Subcutaneous abdominal adipose tissue (tissue), 5 donors: ENCODE measurements around the gene PPM1G.
A peak's percentile ranks its signal among the peaks of the same experiment; 100 is the strongest.

Source experiments
- H3K27ac ChIP-seq: one replicate; pipeline ENCODE4 v1.7.0; 2013; ENCODE audit warnings: low read depth, mild to moderate bottlenecking, inconsistent platforms, low read length, moderate library complexity
- H3K27me3 ChIP-seq, 5 donors: one replicate each; pipeline ENCODE4 v1.7.0; 2013; ENCODE audit warnings: low read length in 5 of 5, inconsistent platforms in 1 of 5; ENCODE audit not compliant: control insufficient read depth in 5 of 5, insufficient read depth in 4 of 5
- H3K36me3 ChIP-seq, 5 donors: one replicate each; pipeline ENCODE4 v1.7.0; 2013; ENCODE audit warnings: low read length in 5 of 5; ENCODE audit not compliant: control insufficient read depth in 5 of 5, insufficient read depth in 5 of 5
- H3K4me1 ChIP-seq, 5 donors: one replicate each; pipeline ENCODE4 v1.7.0; 2013; ENCODE audit warnings: low read length in 5 of 5, mild to moderate bottlenecking in 3 of 5, moderate library complexity in 1 of 5; ENCODE audit not compliant: control insufficient read depth in 5 of 5, insufficient read depth in 5 of 5
- H3K4me3 ChIP-seq, 5 donors: one replicate each; pipeline ENCODE4 v1.7.0; 2013; ENCODE audit warnings: low read length in 5 of 5, low read depth in 1 of 5
- H3K9ac ChIP-seq, 5 donors: one replicate each; pipeline ENCODE4 v1.7.0; 2013; ENCODE audit warnings: low read length in 5 of 5, mild to moderate bottlenecking in 4 of 5, moderate library complexity in 3 of 5
- H3K9me3 ChIP-seq, 5 donors: one replicate each; pipeline ENCODE4 v1.7.0; 2013; ENCODE audit warnings: low read length in 5 of 5; ENCODE audit not compliant: control insufficient read depth in 5 of 5
- donor health status: healthy.
- donor health status: healthy.
- donor health status: healthy.
- donor health status: healthy.
- donor health status: healthy.

The PPM1G gene, protein sequence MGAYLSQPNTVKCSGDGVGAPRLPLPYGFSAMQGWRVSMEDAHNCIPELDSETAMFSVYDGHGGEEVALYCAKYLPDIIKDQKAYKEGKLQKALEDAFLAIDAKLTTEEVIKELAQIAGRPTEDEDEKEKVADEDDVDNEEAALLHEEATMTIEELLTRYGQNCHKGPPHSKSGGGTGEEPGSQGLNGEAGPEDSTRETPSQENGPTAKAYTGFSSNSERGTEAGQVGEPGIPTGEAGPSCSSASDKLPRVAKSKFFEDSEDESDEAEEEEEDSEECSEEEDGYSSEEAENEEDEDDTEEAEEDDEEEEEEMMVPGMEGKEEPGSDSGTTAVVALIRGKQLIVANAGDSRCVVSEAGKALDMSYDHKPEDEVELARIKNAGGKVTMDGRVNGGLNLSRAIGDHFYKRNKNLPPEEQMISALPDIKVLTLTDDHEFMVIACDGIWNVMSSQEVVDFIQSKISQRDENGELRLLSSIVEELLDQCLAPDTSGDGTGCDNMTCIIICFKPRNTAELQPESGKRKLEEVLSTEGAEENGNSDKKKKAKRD

GRCh38 chr2:27409321-27410073 is at the start of gene PPM1G:
Gene PPM1G, minus strand, starts transcription at chr2:27409591. Its CDS starts 169 bp downstream, at chr2:27409422.
- peaks cover 0 to 23% (median 20%) of the 10 kb centered on the region in 5 donors for H3K4me1 ChIP-seq
- no peaks in the 10 kb centered on the region for H3K9me3 ChIP-seq
- peak within 1 kb of the TSS; percentile 91 to 97 (median 94) for H3K4me3 ChIP-seq
- peak within 1 kb of the TSS; percentile 87 to 97 (median 93) for H3K9ac ChIP-seq
- no peaks in the 10 kb centered on the region for H3K27me3 ChIP-seq
- peak within 1 kb of the TSS; percentile 90 for H3K27ac ChIP-seq
- peaks cover 0 to 5% (median 3%) of the 10 kb centered on the region in 5 donors for H3K36me3 ChIP-seq

- H3K4me1 ChIP-seq: no peaks in the 10 kb centered on the region
- no peaks in the 10 kb centered on the region for H3K9me3 ChIP-seq
- no peak overlapping the region for H3K4me3 ChIP-seq
- H3K9ac ChIP-seq: no peak overlapping the region
- H3K27ac ChIP-seq: no peak overlapping the region
- H3K36me3 ChIP-seq: peaks cover 6 to 77% (median 72%) of the 10 kb centered on the region in 5 donors
- H3K27me3 ChIP-seq: no peaks in the 10 kb centered on the region
Measured at GRCh38 chr2:27453968-27454367, 44.6 kb upstream of the PPM1G start.

DNA sequence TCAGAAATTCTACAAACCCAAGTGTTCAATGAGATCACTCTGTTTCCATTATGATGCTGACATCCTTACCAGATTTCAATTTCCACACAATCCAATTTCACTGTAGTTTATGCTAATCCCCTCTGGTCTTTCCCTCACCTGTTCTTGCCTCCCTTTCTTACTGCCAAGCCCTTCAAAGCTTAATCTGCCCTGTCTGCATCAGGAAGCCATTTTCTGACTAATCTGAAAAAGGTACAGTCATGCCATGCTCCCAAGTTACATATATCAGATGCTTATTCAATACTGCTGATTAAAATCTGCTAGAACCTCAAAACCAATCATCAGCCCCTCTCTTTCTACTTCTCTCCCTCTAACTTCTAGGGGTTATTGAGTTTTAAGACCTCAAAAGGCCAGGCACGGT is 41.7 kb upstream of the PPM1G start:
- Histone ChIP-seq H3K4me3 (no peak overlapping the region), H3K27me3 (no peaks in the 10 kb centered on the region), H3K27ac (no peak overlapping the region), H3K4me1 (no peaks in the 10 kb centered on the region), H3K9ac (no peak overlapping the region), H3K36me3 (peaks cover 3 to 68% (median 63%) of the 10 kb centered on the region in 5 donors), H3K9me3 (no peaks in the 10 kb centered on the region)

GRCh38 chr2:27448381-27448780 is 39.0 kb upstream of the PPM1G start:
- H3K36me3 ChIP-seq: peaks cover 3 to 66% (median 59%) of the 10 kb centered on the region in 5 donors
- H3K9me3 ChIP-seq: no peaks in the 10 kb centered on the region

DNA sequence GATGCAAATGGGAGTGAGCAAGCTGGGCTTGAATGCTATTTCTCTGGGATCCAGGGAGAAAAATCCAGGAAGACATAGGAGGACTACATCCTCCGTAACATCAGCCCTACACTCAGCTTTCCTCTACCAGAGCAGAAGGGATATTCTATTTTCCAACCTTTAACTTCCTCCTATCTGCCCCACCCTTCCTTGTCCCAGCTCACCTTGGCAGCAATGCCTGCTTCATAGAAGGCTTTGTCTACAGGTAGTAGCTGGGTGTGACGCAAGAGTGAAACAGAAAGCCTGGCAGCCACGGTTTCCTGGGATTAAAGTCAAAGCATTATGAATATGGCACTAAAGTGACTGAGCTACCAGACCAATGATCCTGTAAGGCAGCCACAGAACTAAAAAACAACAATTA is 36.7 kb upstream of the PPM1G start:
- Histone ChIP-seq H3K4me3 (no peak overlapping the region), H3K27me3 (no peaks in the 10 kb centered on the region), H3K9me3 (no peaks in the 10 kb centered on the region), H3K36me3 (peaks cover 0 to 67% (median 53%) of the 10 kb centered on the region in 5 donors), H3K27ac (no peak overlapping the region), H3K4me1 (peaks cover 0 to 5% (median 0%) of the 10 kb centered on the region in 5 donors), H3K9ac (no peak overlapping the region)

More at GRCh38 chr2:27448381-27448780, 39.0 kb upstream of the PPM1G start:
- Histone ChIP-seq H3K27ac (no peak overlapping the region), H3K9ac (no peak overlapping the region), H3K4me3 (no peak overlapping the region), H3K4me1 (no peaks in the 10 kb centered on the region), H3K27me3 (no peaks in the 10 kb centered on the region)

DNA sequence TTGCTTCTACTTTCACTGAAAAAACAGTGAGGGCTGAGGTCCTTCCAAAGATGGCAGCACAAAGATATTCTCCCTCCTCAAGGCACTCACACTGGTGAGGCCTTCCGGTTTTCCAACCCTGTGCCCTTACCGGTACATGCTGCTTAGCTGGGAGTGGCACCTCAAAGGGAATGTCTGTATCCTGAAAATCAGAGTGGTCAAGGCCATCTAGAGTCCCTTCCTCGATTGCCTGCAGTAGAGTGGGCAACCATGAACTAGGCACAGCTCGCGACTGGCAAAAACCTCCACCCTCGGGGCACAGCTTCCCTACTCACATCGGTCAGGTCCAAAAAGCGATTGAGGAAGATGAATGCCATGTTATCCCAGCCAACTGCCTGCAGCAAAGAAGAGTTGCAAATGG is 36.2 kb upstream of the PPM1G start:
- H3K9me3 ChIP-seq: no peaks in the 10 kb centered on the region
- H3K27ac ChIP-seq: no peak overlapping the region
- peaks cover 0 to 72% (median 56%) of the 10 kb centered on the region in 5 donors for H3K36me3 ChIP-seq
- H3K4me1 ChIP-seq: peaks cover 0 to 5% (median 0%) of the 10 kb centered on the region in 5 donors
- no peak overlapping the region for H3K4me3 ChIP-seq
- no peaks in the 10 kb centered on the region for H3K27me3 ChIP-seq
- no peak overlapping the region for H3K9ac ChIP-seq

- no peaks in the 10 kb centered on the region for H3K27me3 ChIP-seq
- no peak overlapping the region for H3K9ac ChIP-seq
- peaks cover 0 to 74% (median 60%) of the 10 kb centered on the region in 5 donors for H3K36me3 ChIP-seq
- no peak overlapping the region for H3K27ac ChIP-seq
- H3K4me1 ChIP-seq: peaks cover 0 to 5% (median 0%) of the 10 kb centered on the region in 5 donors
- H3K9me3 ChIP-seq: no peaks in the 10 kb centered on the region
- H3K4me3 ChIP-seq: no peak overlapping the region
Measured at GRCh38 chr2:27445155-27445554, 35.8 kb upstream of the PPM1G start.

GRCh38 chr2:27442920-27443282 is 33.5 kb upstream of the PPM1G start:
- Histone ChIP-seq H3K9me3 (no peaks in the 10 kb centered on the region), H3K4me3 (no peak overlapping the region), H3K27ac (peak overlapping the region; percentile 23), H3K36me3 (peaks cover 3 to 75% (median 59%) of the 10 kb centered on the region in 5 donors), H3K4me1 (peaks cover 0 to 5% (median 0%) of the 10 kb centered on the region in 5 donors), H3K27me3 (no peaks in the 10 kb centered on the region), H3K9ac (no peak overlapping the region)

DNA sequence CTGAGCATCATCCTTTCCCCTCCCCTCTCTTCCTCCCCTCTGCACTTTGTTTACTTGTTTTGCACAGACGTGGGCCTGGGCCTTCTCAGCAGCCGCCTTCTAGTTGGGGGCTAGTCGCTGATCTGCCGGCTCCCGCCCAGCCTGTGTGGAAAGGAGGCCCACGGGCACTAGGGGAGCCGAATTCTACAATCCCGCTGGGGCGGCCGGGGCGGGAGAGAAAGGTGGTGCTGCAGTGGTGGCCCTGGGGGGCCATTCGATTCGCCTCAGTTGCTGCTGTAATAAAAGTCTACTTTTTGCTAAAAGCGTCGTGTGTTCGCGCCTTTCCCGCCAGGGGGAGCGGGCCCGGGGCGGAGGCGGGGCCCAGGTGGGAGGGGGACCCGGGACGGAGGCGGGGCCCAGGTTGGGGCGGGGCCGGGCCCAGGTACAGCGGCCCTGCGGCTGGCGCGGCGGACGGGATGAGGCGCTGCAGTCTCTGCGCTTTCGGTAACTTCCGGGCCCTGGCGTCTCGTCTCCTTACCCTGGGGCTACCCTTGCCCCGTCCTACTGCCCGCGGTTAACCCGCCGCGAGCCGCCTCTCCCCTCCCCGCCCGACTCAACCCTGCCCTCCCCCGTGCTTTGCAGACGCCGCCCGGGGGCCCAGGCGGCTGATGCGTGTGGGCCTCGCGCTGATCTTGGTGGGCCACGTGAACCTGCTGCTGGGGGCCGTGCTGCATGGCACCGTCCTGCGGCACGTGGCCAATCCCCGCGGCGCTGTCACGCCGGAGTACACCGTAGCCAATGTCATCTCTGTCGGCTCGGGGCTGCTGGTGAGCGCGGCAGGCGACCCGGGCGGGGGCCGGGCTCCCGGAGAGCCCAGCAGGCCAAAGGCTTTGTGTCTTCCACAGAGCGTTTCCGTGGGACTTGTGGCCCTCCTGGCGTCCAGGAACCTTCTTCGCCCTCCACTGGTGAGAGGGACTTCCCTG is 32.8 kb upstream of the PPM1G start, which contains the start of gene KRTCAP3:
KRTCAP3 (plus strand) TSS at position 424 of the 962 bp plus-strand sequence; CDS start at position 456, 32 bp downstream.
- Histone ChIP-seq H3K9ac (no peak within 1 kb of the TSS), H3K36me3 (peaks cover 5 to 76% (median 55%) of the 10 kb centered on the region in 5 donors), H3K27ac (peak within 1 kb of the TSS; percentile 23), H3K9me3 (no peaks in the 10 kb centered on the region), H3K4me3 (no peak within 1 kb of the TSS), H3K4me1 (peaks cover 0 to 5% (median 0%) of the 10 kb centered on the region in 5 donors), H3K27me3 (no peaks in the 10 kb centered on the region)
